IPS-18a (cell line): ENCODE measurements around the gene RIMS4.
A peak's percentile ranks its signal among the peaks of the same experiment; 100 is the strongest.
"Not testable (repeated sequence)": the region's sequence is repeated elsewhere in the genome, so short reads cannot be mapped to it uniquely, and the experiment has no call there.

Experiments used
- H3K27ac ChIP-seq: one replicate; pipeline ENCODE4 v1.5.1; 2013; ENCODE audit warnings: low read length
- H3K27me3 ChIP-seq: one replicate; pipeline ENCODE4 v1.6.1; 2013; ENCODE audit warnings: mild to moderate bottlenecking, low read length; ENCODE audit not compliant: control insufficient read depth, insufficient read depth
- H3K36me3 ChIP-seq: one replicate; pipeline ENCODE4 v1.6.1; 2013; ENCODE audit warnings: low read depth, low read length; ENCODE audit not compliant: control insufficient read depth
- H3K4me1 ChIP-seq: one replicate; pipeline ENCODE4 v1.6.1; 2013; ENCODE audit warnings: low read depth, low read length; ENCODE audit not compliant: control insufficient read depth
- H3K4me3 ChIP-seq: one replicate; pipeline ENCODE4 v1.5.1; 2013; ENCODE audit warnings: low read length
- H3K9ac ChIP-seq: one replicate; pipeline ENCODE4 v1.6.1; 2013; ENCODE audit warnings: mild to moderate bottlenecking, low read length, moderate library complexity
- H3K9me3 ChIP-seq: one replicate; pipeline ENCODE4 v1.6.1; 2013; ENCODE audit warnings: low read depth, low read length; ENCODE audit not compliant: control insufficient read depth

RIMS4 gene

GRCh38 chr20:44829688-44830087 lies 19.3 kb upstream of the RIMS4 start:
- H3K9me3 ChIP-seq, result no peaks in the 10 kb centered on the region
- no peak overlapping the region for H3K4me3 ChIP-seq
- no peaks in the 10 kb centered on the region for H3K36me3 ChIP-seq
- H3K27me3 ChIP-seq, result no peaks in the 10 kb centered on the region
- H3K27ac ChIP-seq, result no peak overlapping the region
- peaks cover 14% of the 10 kb centered on the region for H3K4me1 ChIP-seq
- no peak overlapping the region for H3K9ac ChIP-seq

- Histone ChIP-seq H3K27me3 (no peaks in the 10 kb centered on the region), H3K9me3 (no peaks in the 10 kb centered on the region), H3K27ac (no peak overlapping the region), H3K4me1 (peaks cover 14% of the 10 kb centered on the region), H3K9ac (no peak overlapping the region), H3K4me3 (no peak overlapping the region), H3K36me3 (no peaks in the 10 kb centered on the region)
Observed at GRCh38 chr20:44828640-44829039, 18.3 kb upstream of the RIMS4 start.

GRCh38 chr20:44827401-44827800 lies 17.1 kb upstream of the RIMS4 start:
- no peaks in the 10 kb centered on the region for H3K9me3 ChIP-seq
- no peak overlapping the region for H3K9ac ChIP-seq
- H3K36me3 ChIP-seq, result no peaks in the 10 kb centered on the region
- no peak overlapping the region for H3K27ac ChIP-seq
- no peak overlapping the region for H3K4me3 ChIP-seq
- peaks cover 11% of the 10 kb centered on the region for H3K4me1 ChIP-seq
- H3K27me3 ChIP-seq, result no peaks in the 10 kb centered on the region

DNA sequence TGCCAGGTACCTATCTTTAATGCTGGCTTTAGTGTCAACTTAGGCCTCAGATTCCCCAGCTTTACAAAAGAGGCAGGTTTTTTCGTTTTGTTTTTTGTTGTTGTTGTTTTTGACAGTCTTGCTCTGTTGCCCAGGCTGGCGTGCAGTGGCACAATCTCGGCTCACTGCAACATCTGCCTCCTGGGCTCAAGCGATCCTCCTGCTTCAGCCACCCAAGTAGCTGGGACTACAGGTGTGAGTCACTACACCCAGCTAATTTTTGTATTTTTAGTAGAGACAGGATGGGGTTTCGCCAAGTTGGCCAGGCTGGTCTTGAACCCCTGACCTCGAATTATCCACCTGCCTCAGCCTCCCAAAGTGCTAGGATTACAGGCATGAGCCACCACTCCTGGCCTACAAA lies 11.2 kb upstream of the RIMS4 start:
- H3K27me3 ChIP-seq, H3K9ac ChIP-seq, H3K27ac ChIP-seq, H3K4me1 ChIP-seq, H3K9me3 ChIP-seq, H3K4me3 ChIP-seq, H3K36me3 ChIP-seq: not testable (repeated sequence)

DNA sequence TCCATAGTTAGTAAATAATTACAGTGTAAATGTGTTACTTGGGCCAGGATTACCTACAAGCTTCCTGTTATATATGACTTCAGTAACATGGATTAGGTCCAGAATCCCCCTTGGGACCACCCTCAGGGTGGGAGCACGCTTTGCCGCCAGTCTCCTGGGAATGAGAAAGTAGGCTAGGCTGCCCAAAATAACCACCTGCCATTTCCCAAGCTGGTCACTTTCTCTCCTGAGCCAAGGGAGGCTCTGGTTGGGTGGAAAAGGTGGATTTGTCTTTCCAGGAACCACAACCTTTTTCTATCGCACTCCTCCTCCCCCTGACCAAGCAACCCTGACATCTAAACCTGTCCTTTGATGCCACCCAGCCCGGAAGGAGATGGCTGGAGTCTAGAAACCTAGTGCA lies 9.6 kb upstream of the RIMS4 start:
- no peak overlapping the region for H3K27ac ChIP-seq
- no peak overlapping the region for H3K9ac ChIP-seq
- no peaks in the 10 kb centered on the region for H3K36me3 ChIP-seq
- no peak overlapping the region for H3K4me3 ChIP-seq
- H3K4me1 ChIP-seq, result no peaks in the 10 kb centered on the region
- no peaks in the 10 kb centered on the region for H3K27me3 ChIP-seq
- H3K9me3 ChIP-seq, result no peaks in the 10 kb centered on the region

- H3K4me3 ChIP-seq, result no peak overlapping the region
- no peaks in the 10 kb centered on the region for H3K9me3 ChIP-seq
- H3K36me3 ChIP-seq, result no peaks in the 10 kb centered on the region
- H3K4me1 ChIP-seq, result no peaks in the 10 kb centered on the region
- H3K27ac ChIP-seq, result no peak overlapping the region
- H3K27me3 ChIP-seq, result peaks cover 6% of the 10 kb centered on the region
- H3K9ac ChIP-seq, result no peak overlapping the region
Observed at GRCh38 chr20:44817143-44817910, 7.0 kb upstream of the RIMS4 start.

- Histone ChIP-seq H3K27me3 (peaks cover 24% of the 10 kb centered on the region), H3K4me1 (no peaks in the 10 kb centered on the region), H3K27ac (no peak overlapping the region), H3K9ac (no peak overlapping the region), H3K4me3 (no peak overlapping the region), H3K36me3 (no peaks in the 10 kb centered on the region), H3K9me3 (no peaks in the 10 kb centered on the region)
Observed at GRCh38 chr20:44814937-44815336, 4.6 kb upstream of the RIMS4 start.

DNA sequence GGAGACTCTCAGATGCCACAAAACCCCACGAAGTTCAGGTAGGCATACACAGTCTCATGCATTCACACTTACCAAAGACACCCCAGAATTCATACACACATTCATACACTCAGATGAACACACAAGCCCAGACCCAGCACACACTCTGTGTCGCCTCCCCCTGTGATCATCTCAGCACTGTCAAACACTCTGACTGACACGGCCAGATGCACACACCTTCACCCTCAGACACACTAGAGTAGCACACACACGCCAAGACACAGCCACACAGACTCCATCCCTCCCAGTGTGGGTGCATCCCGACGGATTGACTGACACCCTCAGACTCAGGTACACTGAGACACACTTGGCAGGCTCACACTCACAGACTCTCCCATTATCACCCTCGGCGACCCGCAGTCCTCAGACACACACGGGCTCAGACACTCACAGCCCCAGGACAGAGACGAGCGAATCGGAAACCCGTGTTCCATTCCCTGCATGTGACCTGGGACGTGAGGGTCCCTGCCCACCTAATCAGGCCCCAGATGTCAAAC lies 872 bp upstream of the RIMS4 start:
- no peak overlapping the region for H3K9ac ChIP-seq
- H3K27me3 ChIP-seq, result peaks cover 52% of the 10 kb centered on the region
- no peaks in the 10 kb centered on the region for H3K9me3 ChIP-seq
- peak overlapping the region; percentile 56 for H3K4me3 ChIP-seq
- no peaks in the 10 kb centered on the region for H3K36me3 ChIP-seq
- H3K27ac ChIP-seq, result no peak overlapping the region
- peaks cover 6% of the 10 kb centered on the region for H3K4me1 ChIP-seq

DNA sequence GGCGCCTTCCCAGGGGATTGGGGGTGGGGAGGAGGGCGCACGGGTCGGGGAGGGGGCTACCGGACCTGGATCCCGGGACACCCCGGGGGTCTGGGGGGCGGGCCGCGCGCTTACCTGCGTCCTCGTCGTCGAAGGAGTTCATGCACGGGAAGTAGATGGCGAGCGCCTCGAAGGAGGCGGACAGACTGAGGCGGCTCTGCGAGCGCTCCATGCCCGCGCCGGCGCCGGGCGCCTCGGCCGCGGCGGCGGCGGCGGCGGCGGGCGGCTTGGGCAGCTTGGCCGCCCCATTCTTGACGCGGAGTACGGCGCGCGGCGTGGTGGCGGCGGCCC lies 320 bp downstream of the RIMS4 start:
- peaks cover 52% of the 10 kb centered on the region for H3K27me3 ChIP-seq
- peaks cover 14% of the 10 kb centered on the region for H3K4me1 ChIP-seq
- peak overlapping the region; percentile 66 for H3K4me3 ChIP-seq
- no peaks in the 10 kb centered on the region for H3K9me3 ChIP-seq
- no peaks in the 10 kb centered on the region for H3K36me3 ChIP-seq
- H3K9ac ChIP-seq, result no peak overlapping the region
- H3K27ac ChIP-seq, result no peak overlapping the region

GRCh38 chr20:44809380-44810060 lies 826 bp downstream of the RIMS4 start:
- peaks cover 52% of the 10 kb centered on the region for H3K27me3 ChIP-seq
- H3K27ac ChIP-seq, result no peak overlapping the region
- peaks cover 14% of the 10 kb centered on the region for H3K4me1 ChIP-seq
- no peaks in the 10 kb centered on the region for H3K36me3 ChIP-seq
- no peaks in the 10 kb centered on the region for H3K9me3 ChIP-seq
- no peak overlapping the region for H3K9ac ChIP-seq
- peak overlapping the region; percentile 66 for H3K4me3 ChIP-seq

DNA sequence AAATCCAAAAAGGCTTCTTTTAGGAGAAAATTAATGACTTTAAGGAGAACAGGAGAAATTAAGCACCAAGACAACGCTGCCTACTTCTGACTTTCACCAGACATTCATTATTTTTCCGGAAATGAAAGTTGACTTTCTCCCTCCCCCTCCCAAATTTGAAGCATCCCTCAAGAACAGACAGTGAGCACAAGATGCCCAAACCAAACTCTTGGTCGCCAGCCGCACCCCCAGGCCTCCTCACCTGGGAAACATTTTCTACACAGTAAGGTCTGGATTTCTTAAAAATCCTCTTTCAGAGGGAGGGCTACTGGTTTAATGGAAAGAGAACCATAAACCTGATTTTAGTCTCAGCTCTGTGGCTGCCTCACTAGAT lies 2.7 kb downstream of the RIMS4 start:
- Histone ChIP-seq H3K27ac (no peak overlapping the region), H3K27me3 (peaks cover 50% of the 10 kb centered on the region), H3K4me1 (peaks cover 14% of the 10 kb centered on the region), H3K4me3 (no peak overlapping the region), H3K36me3 (no peaks in the 10 kb centered on the region), H3K9me3 (no peaks in the 10 kb centered on the region), H3K9ac (no peak overlapping the region)
